GM18520 (cell line): ENCODE measurements around the gene SLIT1.

Experiments
- ATAC-seq: cut with Tn5 transposase; IDR thresholded peaks from one replicate; pipeline ENCODE4 v1.9.1; 2021; ENCODE audit not compliant: unreplicated experiment

Gene SLIT1

GRCh38 chr10:97203220-97203619 lies 17.5 kb upstream of the SLIT1 start:
- no peak for ATAC-seq

GRCh38 chr10:97200616-97201015 lies 14.9 kb upstream of the SLIT1 start:
- no peak for ATAC-seq

DNA sequence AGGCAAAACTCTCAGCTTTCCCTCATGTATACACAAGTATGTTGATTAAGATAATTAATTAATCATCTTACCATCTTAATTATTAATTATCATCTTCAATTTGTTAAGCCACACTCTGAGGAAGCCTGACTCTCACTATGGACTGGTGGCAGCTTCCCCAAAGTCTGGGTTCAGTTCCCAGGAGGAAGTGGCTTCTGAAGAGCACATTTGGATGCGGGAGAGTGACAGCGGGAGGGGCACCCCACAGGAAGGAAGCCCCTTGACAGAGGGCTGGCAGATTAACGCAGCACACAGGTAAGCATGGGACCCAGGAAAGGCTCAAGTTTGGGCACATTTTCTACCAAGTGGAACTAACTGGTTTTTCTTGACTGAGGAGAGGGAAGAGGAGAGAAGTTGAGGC lies 13.4 kb upstream of the SLIT1 start:
- ATAC-seq = no peak

DNA sequence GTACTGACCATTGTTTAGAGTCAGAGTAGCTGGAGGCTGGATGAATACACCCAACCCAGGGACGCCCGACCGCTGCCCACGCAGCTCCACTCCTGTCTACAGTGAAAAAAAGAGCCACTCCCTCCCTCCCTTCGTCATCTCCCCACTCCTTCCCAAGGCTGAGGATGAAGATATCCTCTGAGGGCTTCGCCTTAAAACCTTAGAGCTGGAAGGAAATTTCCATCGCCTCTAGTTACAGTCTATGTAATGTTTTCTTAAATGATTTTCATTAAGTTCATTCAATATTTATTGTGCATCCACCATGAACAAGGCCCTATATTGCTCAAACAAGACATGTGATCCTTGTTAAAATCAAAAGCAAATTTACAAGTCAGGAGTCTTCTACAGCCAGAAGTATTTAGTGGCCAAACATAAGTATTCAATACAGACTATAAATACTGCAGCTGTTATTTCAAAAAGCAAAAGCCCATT lies 11.3 kb upstream of the SLIT1 start:
- ATAC-seq = no peak

- ATAC-seq = no peak
Observed at GRCh38 chr10:97196223-97197029, 10.7 kb upstream of the SLIT1 start.

- no peak for ATAC-seq
Observed at GRCh38 chr10:97195706-97196222, 10.0 kb upstream of the SLIT1 start.

DNA sequence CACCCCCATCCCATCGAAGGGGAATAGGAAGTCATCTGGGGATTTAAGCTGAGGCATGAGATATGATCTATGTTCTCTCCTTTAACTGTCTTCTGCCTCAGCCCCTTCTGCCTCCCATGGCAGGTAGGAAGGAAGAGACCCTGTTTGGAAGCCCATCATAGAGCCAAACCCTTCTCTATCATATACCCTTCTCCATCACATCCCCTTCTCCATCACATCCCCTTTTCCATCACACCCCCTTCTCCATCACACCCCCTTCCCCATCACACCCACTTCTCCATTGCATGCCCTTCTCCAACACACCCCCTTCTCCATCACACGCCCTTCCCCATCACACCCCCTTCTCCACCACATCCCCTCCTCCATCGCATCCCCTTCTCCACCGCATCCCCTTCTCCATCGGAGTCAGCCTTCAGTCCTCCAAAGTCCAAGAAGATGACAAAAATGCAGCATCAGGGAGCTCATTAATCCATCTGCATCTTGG lies 7.2 kb upstream of the SLIT1 start:
- no peak for ATAC-seq

DNA sequence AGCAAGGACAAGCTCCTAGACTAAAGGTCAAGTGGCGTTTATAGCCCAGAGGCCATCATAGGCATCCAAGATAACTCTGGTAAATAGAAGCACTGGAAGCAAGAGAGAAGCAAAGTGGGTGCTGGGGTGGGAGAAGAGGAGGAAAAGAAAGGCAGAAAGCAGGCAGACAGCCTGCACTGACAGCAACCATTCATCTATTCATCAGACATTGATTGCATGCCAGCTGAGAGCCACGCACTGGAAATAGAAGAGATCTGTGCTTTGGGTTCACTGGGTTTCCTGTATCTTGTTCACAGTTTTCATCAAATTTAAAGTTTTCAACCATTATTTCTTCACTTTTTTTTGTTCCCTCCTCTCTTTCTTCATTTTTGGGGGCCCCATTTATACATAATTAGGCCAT lies 4.7 kb upstream of the SLIT1 start:
- no peak for ATAC-seq

DNA sequence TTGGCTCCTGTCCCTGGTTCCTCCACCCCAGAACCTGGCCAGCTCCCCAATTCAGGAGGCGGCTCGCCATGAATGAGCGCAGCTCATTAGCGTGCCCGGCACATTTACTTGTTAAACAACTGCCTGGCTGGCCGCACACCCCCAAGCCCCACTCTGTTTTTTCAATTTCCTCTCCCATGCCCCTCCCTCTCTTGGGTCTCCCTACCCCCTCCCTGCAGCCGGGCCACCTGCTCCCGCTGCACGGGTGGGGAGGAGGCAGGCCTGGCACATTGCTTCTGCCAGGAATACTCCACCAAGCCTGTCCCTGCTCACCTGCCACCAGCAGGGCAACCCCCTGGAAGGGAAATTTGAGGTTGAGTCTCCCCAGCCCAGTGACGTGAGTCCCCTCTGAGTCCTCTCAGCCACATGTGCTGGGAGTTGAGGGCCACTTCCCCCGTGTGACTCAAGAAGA lies 2.5 kb upstream of the SLIT1 start:
- ATAC-seq = no peak

GRCh38 chr10:97186911-97187310 lies 1.2 kb upstream of the SLIT1 start:
- no peak for ATAC-seq

DNA sequence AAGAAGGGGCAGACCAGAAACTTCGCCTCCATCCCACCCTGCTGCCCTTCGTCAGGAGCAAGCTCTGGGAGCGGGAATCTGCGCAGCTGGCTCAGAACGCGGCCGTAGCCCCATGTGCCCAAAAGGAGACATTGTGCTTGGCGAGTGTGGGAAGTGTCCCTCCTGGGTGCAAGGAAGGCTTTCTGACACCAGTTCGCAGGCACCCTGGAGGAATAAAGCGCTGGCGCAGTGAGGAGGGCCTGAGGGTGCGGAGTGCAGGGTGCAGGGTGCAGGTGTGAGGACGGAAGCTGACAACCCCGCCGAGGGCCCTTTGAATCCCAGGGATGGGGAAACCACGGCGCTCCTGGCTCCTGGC lies 811 bp downstream of the SLIT1 start:
- ATAC-seq = no peak

DNA sequence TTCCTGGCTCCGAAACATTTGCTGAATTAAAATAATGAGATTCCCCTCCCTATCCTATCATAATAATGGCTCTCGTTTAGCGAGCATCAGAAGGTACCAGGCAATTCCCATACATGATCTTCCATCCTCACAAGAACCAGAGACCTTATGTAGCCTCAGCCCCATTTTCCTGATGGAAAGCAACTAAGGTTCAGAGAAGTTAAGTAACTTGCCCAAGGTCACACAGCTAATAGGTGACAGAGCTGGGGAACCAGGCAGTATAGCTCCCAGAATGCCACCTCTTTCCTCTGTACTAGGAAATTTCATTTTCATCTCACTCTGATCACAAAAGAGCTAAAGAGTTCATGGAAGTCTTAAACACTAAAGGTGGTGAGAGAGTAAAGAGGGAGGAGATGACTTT lies 2.4 kb downstream of the SLIT1 start:
- ATAC-seq = no peak

DNA sequence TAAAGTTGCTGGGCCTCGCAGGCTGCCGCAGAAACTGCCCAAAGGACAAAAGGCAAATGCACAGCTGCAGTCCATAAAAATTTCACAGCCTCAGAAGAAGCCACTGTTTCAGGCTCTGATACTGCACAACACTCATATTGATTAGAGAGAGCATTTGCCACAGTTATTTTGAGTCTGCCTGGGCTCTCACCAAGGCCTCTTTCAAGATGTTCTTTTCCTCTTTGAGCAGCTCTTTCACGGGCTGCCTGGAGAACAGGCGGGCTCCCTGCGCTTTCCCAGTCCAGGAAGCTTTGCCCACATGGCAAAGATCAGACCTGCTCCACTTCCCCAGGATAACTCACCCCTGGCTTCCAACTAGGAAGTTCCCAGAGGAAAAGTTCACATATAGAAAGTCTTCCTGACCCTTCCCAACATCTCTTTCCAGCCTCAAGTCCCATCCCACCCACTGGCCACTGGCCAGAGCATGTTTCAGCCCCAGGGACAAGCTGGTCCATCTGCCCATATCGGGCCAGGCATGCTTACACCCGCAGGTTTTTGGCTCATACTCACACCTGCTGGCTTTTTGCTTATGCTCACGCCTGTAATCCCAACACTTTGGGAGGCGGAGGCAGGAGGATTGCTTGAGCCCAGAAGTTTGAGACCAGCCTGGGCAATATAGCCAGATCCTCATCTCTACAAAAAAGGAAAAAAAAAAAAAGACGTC lies 3.3 kb downstream of the SLIT1 start:
- ATAC-seq = no peak

- no peak for ATAC-seq
Observed at GRCh38 chr10:97180986-97181385, 4.8 kb downstream of the SLIT1 start.

- no peak for ATAC-seq
Observed at GRCh38 chr10:97180363-97180755, 5.4 kb downstream of the SLIT1 start.

- ATAC-seq = no peak
Observed at GRCh38 chr10:97179731-97180362, 5.9 kb downstream of the SLIT1 start.

GRCh38 chr10:97179311-97179710 lies 6.4 kb downstream of the SLIT1 start:
- ATAC-seq = no peak

- no peak for ATAC-seq
Observed at GRCh38 chr10:97178074-97178473, 7.7 kb downstream of the SLIT1 start.

DNA sequence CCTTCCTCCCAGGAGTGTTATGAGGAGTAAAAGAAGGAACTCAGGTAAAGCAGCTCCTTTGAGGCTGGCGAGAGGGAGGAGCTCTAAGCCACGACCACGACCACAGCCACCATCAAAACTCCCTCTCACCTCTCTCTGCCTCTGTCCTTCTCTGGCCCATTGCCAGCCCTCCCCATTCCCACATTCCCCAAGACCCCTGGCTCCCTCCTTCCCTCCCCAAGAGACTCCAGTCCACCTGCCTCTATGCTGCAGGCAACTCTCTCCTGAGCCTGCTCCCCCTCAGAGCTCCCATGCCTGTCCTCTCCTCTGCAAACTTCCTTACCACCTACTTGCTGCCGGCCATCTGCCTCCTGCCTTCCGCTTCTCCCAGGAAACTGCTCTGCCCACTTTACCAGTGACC lies 9.5 kb downstream of the SLIT1 start:
- ATAC-seq = no peak

DNA sequence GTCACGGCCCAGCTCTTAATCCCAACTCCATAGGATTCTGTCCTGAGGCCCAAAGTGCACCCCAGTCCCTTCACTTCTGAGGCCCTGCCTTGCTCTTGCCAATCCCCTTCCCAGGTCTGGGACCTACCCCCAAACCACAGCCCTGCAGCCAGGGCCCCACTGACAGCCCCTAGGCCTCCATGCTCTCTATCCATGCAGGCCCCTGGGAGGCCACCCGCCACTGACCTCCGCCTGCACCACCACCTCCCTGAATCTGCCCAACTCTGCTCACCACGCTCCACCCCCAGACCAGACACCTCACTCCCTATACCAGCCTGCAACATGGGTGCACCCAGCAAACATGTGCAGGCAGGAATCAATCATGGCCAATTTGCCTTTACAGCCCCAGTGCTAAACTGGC lies 10.2 kb downstream of the SLIT1 start:
- no peak for ATAC-seq

GRCh38 chr10:97174941-97175340 lies 10.8 kb downstream of the SLIT1 start:
- no peak for ATAC-seq
